GM12878 (cell line): ENCODE data around the gene SETD1A.

Experiments
- ATF3 ChIP-seq: IDR thresholded peaks from 2 replicates; pipeline ENCODE4 v1.6.1; 2011; ENCODE audit warnings: low read depth, mild to moderate bottlenecking, low read length, moderate library complexity, borderline replicate concordance; ENCODE audit errors: extremely low read depth
- BCL3 ChIP-seq: IDR thresholded peaks from 2 replicates; pipeline ENCODE4 v1.6.1; 2011; ENCODE audit warnings: borderline replicate concordance, low read depth, mild to moderate bottlenecking, moderate library complexity, low read length; ENCODE audit not compliant: insufficient read depth, poor library complexity, severe bottlenecking
- CTCF ChIP-seq, 3 experiments: IDR thresholded peaks in 2 of 3; conservative IDR thresholded peaks in 1 of 3; 2 replicates each; pipeline ENCODE4 v1.5.1; 2011; ENCODE audit warnings: low read depth in 3 of 3, low read length in 3 of 3, mild to moderate bottlenecking in 3 of 3, control low read depth in 2 of 3, moderate library complexity in 2 of 3, inconsistent platforms in 1 of 3, mixed read lengths in 1 of 3; ENCODE audit not compliant: control insufficient read depth in 2 of 3, insufficient read depth in 1 of 3; ENCODE audit errors: extremely low read depth in 1 of 3
- FOXK2 ChIP-seq: fragments of 450-650 bp; IDR thresholded peaks from 2 replicates; pipeline ENCODE4 v1.6.1; 2017; ENCODE audit warnings: mild to moderate bottlenecking, moderate library complexity
- HDAC6 ChIP-seq: fragments of 200-600 bp; sonication (generic); IDR thresholded peaks from one replicate; pipeline ENCODE4 v1.8.0; 2017; ENCODE audit warnings: antibody characterized with exemption; ENCODE audit not compliant: unreplicated experiment
- NR2C2 ChIP-seq: IDR thresholded peaks from 2 replicates; pipeline ENCODE4 v1.6.1; 2011; ENCODE audit warnings: borderline replicate concordance, low read depth; ENCODE audit not compliant: control insufficient read depth, insufficient read length
- RAD21 ChIP-seq: IDR thresholded peaks from 2 replicates; pipeline ENCODE4 v1.6.1; 2011; ENCODE audit warnings: mild to moderate bottlenecking, low read depth, low read length, moderate library complexity; ENCODE audit not compliant: insufficient read depth
- SMC3 ChIP-seq: IDR thresholded peaks from 2 replicates; pipeline ENCODE4 v1.6.1; 2011; ENCODE audit warnings: low read length, improper control_type of control experiment, borderline replicate concordance
- YY1 ChIP-seq: IDR thresholded peaks from 2 replicates; pipeline ENCODE4 v1.6.1; 2011; ENCODE audit warnings: low read depth, mild to moderate bottlenecking, low read length

GRCh38 chr16:30926937-30927788 lies 30.4 kb upstream of the SETD1A start:
- TF ChIP-seq HDAC6: no peak
- no peak for TF ChIP-seq BCL3
- TF ChIP-seq NR2C2: no peak
- no peak for TF ChIP-seq CTCF (IDR thresholded peaks at IDR 0.05 in 2 of 3, conservative IDR thresholded peaks at IDR 0.05 in 1 of 3; ENCODE audit: control insufficient read depth in 2 of 3, extremely low read depth in 1 of 3, insufficient read depth in 1 of 3, low read depth in 3 of 3, low read length in 3 of 3)
- TF ChIP-seq ATF3: no peak
- no peak for TF ChIP-seq SMC3
- no peak for TF ChIP-seq RAD21
- no peak for TF ChIP-seq YY1
- TF ChIP-seq FOXK2: no peak
